ENCODE data around the gene C16orf87.

GRCh38 chr16:46830417-46830901 lies 521 bp downstream of the C16orf87 start:
- no peak for TF ChIP-seq CTCF (IDR thresholded peaks at IDR 0.05)
- no peak for TF ChIP-seq POLR2AphosphoS5 (IDR thresholded peaks at IDR 0.05; ENCODE audit: low read depth, low read length)
- TF ChIP-seq TCF7L2 (IDR thresholded peaks at IDR 0.05; ENCODE audit: low read depth, low read length), result no peak
- TF ChIP-seq REST (IDR thresholded peaks at IDR 0.05; ENCODE audit: insufficient read depth in 1 of 2, low read depth in 2 of 2, low read length in 1 of 2), result no peak

Measured in Panc1 (cell line).